GM13977 (cell line): ENCODE measurements around the gene KMT2D.

Source experiments
- DNase-seq: peaks from one replicate; pipeline ENCODE4 v3.0.0; 2012; ENCODE audit warnings: low spot score
- in situ Hi-C: fragments of 300-500 bp; cut with MboI; formaldehyde crosslinking; loops from one replicate; pipeline ENCODE4 v1.12.0; 2022; ENCODE audit warnings: low sequenced_read_pairs, low pct_unique_long_range_greater_than_20kb, mixed read lengths, inconsistent platforms; ENCODE audit not compliant: unreplicated experiment
- TF ChIP-seq, protein P1 (sequence below): IDR thresholded peaks from 2 replicates; pipeline ENCODE4 v1.5.1; 2012; ENCODE audit warnings: mild to moderate bottlenecking, control low read depth; ENCODE audit not compliant: insufficient read depth; ENCODE audit errors: extremely low read depth, missing control alignments

The KMT2D gene

DNA sequence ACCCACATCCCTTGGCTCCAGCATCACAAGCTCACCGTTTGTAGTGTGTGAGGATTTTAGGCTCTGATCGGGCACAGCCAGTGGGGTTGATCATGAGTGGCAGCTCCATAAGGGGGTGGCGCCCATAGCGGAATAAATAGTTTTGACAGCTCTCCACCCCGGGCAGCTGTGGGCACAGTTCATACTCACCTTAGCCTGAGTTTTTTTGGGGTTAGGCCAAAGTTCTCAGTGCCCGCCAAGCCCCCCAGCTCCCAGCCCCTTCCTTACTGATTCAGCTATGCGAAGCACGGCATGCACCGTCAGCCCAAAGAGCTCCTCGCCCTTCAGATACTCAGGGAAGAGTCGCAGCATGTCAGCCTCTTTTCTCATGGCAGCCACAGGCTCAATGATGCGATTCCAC, 36.1 kb downstream of the KMT2D start:
- TF ChIP-seq, protein P1, sequence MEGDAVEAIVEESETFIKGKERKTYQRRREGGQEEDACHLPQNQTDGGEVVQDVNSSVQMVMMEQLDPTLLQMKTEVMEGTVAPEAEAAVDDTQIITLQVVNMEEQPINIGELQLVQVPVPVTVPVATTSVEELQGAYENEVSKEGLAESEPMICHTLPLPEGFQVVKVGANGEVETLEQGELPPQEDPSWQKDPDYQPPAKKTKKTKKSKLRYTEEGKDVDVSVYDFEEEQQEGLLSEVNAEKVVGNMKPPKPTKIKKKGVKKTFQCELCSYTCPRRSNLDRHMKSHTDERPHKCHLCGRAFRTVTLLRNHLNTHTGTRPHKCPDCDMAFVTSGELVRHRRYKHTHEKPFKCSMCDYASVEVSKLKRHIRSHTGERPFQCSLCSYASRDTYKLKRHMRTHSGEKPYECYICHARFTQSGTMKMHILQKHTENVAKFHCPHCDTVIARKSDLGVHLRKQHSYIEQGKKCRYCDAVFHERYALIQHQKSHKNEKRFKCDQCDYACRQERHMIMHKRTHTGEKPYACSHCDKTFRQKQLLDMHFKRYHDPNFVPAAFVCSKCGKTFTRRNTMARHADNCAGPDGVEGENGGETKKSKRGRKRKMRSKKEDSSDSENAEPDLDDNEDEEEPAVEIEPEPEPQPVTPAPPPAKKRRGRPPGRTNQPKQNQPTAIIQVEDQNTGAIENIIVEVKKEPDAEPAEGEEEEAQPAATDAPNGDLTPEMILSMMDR: no peak
- DNase-seq: no peak
- in situ Hi-C loops: no loop called here

- no peak for DNase-seq
- in situ Hi-C loops: no loop called here
- TF ChIP-seq, protein P1: no peak
These were observed 36.8 kb downstream of the KMT2D start for GRCh38 chr12:49023812-49024211.

DNA sequence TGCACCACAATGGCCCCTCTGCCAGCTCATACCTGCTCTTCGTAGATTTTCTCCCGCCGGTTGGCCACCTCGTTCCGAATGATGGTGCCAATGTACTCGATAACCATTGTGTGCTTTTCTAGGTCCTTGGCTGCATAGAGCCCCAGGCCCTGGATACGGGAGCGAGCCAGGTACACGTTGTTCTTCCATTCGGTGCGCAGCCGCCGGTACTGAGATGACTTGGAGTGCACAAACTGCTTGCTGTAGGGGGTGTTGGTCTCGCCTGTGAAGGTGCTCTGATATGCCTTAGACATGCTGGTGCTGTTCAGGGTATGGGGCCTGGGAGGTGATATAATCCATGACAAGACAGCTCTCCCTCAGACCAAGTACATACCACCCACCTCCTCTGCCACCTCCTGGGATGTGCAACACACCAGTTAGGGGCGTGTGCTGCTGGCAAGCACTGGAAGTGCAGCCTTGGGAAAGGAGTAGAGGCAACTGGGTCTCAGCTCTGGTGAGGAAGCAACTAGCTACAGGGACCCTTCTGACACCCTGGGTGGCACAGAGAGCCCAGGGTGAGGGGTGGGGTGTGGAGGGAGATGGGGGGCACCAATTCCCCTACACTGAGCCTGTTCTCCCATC, 37.9 kb downstream of the KMT2D start:
- TF ChIP-seq, protein P1: no peak
- in situ Hi-C loops: no loop called here
- DNase-seq: no peak

DNA sequence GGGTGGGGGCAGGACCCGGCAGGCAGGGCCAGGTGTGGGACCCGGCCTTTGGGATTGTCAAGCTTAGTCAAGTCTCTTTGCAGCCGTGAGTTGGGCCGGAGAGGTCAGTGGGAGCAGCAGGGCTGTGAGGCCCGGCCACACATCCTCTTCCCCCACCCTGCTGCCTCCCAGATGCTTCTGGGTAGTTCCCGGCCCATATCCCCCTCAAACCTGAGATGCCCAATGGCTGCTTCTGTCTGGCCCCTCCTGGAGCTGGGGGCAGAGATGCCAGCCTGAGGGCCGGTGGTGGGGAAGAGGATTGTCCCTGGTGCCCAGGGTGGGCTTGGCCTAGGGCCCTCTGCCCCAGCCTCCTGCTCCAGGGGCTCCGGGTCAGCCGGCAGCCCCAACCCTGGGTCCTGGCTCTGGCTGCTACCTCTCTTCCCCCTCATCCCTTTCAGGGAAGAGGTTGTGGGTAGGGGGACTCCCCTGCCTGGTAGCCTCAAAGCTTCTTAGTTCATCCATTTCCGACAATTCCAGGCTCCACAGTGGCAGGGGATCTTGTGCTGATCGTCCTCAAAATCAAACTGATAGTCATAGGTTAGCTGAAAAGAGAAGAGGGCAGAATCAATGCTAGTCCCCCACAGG, 39.2 kb downstream of the KMT2D start:
- TF ChIP-seq, protein P1: no peak
- no peak for DNase-seq
- in situ Hi-C loops: no loop called here

DNA sequence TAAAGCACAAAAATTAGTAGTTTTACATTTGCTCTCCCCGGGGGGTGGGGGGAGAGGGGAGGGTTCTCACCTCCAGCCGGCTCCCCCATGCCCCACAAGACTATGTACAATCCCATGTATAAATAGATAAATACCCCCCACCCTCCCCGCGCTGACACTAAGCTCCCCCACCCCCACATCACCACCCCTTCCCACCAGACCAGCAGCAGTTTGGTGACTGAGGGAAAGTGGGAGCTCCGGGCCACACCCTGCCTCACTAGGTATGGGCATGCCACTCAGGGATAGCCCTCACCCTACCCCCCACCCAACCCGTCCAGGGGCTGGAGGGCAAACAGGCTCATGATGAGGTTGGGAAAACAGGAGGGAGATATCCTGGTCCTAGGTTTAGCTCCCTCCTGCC, 40.2 kb downstream of the KMT2D start:
- in situ Hi-C loops: no loop called here
- TF ChIP-seq, protein P1: no peak

GRCh38 chr12:49019443-49020324, 40.9 kb downstream of the KMT2D start:
- TF ChIP-seq, protein P1: peak; percentile 44
- peak; percentile 77 for DNase-seq
- in situ Hi-C loops: no loop called here

More for the DNA sequence above, 40.2 kb downstream of the KMT2D start:
- DNase-seq: no peak
